Measurements from ENCODE around the gene HOXC9. TPM values are rescaled to one million over a fixed set of nuclear protein-coding genes. Genes with fewer than 3 reads are reported as not detected.

Gene HOXC9
- total RNA-seq, 1 donor from 2014 or later: not detected

DNA sequence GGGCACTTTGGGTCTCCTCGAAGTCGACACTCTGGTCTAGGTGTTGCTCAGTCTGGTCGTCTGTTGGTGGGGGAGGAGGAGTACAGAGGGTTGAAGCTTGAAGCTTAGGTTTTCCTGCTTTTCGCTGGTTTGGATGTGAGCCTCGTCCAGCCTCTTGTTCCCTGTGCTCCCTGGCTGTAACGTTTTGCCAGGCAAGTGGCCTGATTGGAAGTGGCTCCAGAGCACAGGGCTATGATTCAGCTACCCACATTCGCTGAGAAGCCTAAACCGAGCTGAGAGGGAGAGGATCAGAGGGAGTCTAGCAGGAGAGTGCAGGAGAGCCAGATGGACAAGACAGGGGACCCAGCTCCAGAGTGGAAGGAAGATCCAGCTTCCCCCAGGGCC lies 8.9 kb upstream of the HOXC9 start:
- Histone ChIP-seq H3K4me3 (no peak overlapping the region), H3K36me3 (no peaks in the 10 kb centered on the region), H3K4me1 (peaks cover 26% of the 10 kb centered on the region), H3K27ac (no peak overlapping the region), H3K9me3 (no peaks in the 10 kb centered on the region), H3K27me3 (peaks cover 33% of the 10 kb centered on the region)
- intact Hi-C loops (cut with DNase I): no loop called here
- TF ChIP-seq, protein P1, sequence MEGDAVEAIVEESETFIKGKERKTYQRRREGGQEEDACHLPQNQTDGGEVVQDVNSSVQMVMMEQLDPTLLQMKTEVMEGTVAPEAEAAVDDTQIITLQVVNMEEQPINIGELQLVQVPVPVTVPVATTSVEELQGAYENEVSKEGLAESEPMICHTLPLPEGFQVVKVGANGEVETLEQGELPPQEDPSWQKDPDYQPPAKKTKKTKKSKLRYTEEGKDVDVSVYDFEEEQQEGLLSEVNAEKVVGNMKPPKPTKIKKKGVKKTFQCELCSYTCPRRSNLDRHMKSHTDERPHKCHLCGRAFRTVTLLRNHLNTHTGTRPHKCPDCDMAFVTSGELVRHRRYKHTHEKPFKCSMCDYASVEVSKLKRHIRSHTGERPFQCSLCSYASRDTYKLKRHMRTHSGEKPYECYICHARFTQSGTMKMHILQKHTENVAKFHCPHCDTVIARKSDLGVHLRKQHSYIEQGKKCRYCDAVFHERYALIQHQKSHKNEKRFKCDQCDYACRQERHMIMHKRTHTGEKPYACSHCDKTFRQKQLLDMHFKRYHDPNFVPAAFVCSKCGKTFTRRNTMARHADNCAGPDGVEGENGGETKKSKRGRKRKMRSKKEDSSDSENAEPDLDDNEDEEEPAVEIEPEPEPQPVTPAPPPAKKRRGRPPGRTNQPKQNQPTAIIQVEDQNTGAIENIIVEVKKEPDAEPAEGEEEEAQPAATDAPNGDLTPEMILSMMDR (IDR thresholded peaks at IDR 0.05): no peak
- TF ChIP-seq POLR2AphosphoS5 (IDR thresholded peaks at IDR 0.05; ENCODE audit: insufficient read depth in 1 of 2, low read depth in 1 of 2) (no peak), POLR2A (IDR thresholded peaks at IDR 0.05) (no peak)
- DNase-seq (ENCODE audit: extremely low spot score in 2 of 2): no peak

DNA sequence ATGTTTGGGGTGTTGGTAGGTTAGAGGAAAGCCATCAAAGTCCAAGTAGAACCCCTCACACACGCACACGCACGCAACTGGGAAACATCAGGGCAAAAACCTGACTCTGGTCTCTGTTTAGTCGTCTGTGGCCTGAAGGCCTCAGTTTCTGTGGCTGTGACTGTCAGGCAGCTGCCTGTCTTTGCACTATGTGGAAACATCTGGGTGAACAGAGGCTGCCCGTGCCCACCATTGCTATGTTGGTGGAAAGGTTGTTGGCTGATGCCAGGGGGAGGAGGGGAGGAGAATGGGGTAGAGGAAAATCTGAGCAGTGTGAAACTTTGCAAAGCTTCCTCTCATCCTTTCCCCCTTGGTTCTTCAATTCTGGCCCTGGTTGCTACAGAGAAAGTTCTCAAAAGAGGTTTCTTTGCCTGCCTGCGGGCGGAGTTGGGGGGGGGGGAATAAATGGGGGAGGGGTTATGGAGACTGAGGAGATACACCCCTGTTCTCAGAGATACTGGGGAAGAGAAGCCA lies 7.5 kb upstream of the HOXC9 start:
- Histone ChIP-seq H3K9me3 (no peaks in the 10 kb centered on the region), H3K4me1 (peaks cover 24% of the 10 kb centered on the region), H3K4me3 (no peak overlapping the region), H3K27ac (no peak overlapping the region), H3K27me3 (peaks cover 38% of the 10 kb centered on the region), H3K36me3 (no peaks in the 10 kb centered on the region)
- TF ChIP-seq, protein P1 (IDR thresholded peaks at IDR 0.05): no peak
- no peak for TF ChIP-seq POLR2AphosphoS5 (IDR thresholded peaks at IDR 0.05; ENCODE audit: insufficient read depth in 1 of 2, low read depth in 1 of 2)
- TF ChIP-seq POLR2A (IDR thresholded peaks at IDR 0.05): no peak
- no peak for DNase-seq (ENCODE audit: extremely low spot score in 2 of 2)
- intact Hi-C loops (cut with DNase I): no loop called here

DNA sequence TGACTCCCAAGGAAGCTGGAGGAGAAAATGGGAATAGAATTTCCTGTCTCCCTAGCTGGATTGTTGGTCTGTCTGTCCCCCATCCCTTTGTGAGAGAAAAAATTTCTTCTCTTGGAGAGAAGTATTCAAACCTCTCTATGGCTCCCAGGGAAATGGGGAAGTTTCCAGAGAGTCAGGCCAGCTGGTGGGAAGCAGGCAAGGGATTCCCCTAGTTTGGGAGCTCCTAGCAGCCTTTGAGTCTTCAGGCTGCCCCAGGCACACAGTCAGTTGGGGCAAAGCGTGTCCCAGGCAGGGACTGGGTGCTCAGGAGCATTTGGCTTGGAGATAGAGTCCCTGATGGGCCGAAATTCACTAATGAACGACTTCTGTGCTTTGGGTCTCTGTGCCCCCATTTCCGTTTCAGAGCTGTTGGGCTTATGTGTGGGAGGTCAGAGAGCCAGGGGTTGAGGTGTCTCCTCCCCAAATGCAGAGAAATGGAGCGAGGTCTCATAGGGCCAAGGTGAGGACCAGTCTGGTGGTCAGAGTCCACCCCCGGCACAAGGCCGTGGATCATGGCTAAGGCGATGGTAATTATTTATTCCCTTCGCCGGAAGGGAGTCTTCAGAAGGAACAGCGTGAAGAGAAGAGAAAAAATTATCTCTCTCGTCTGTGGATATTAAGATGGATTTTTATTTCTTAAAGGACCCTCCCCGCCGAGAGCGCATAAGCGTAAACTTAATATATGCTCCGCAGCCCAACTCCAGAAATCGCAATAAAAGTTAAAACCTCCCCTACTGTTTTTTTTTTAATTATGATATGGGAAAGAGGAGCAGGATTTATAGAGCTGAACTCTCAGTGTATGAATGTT lies 6.6 kb upstream of the HOXC9 start:
- Histone ChIP-seq H3K27ac (no peak overlapping the region), H3K4me1 (peaks cover 24% of the 10 kb centered on the region), H3K36me3 (no peaks in the 10 kb centered on the region), H3K9me3 (no peaks in the 10 kb centered on the region), H3K4me3 (no peak overlapping the region), H3K27me3 (peaks cover 42% of the 10 kb centered on the region)
- TF ChIP-seq, protein P1 (IDR thresholded peaks at IDR 0.05): no peak
- TF ChIP-seq POLR2A (IDR thresholded peaks at IDR 0.05) (no peak), POLR2AphosphoS5 (IDR thresholded peaks at IDR 0.05; ENCODE audit: insufficient read depth in 1 of 2, low read depth in 1 of 2) (no peak)
- intact Hi-C loops (cut with DNase I): no loop called here
- DNase-seq (ENCODE audit: extremely low spot score in 2 of 2): no peak

DNA sequence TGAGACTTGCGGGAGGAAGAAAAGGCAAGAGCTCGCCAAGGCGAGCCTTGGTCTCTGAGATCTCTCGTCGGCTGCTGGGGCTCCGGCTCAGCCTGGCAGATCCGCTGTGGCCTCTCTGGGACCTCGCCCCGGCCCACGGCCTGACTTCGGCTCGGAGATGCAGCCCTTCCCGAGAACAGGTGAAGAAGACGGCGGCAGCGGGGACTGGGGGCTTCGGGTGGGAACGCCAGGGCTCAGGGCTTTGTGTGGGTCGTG lies 6.0 kb upstream of the HOXC9 start:
- peak overlapping the region in 1 of 2 donors; percentile 51 for H3K4me3 ChIP-seq

More for the DNA sequence above, 6.0 kb upstream of the HOXC9 start:
- no peak for TF ChIP-seq POLR2AphosphoS5 (IDR thresholded peaks at IDR 0.05; ENCODE audit: insufficient read depth in 1 of 2, low read depth in 1 of 2)
- TF ChIP-seq, protein P1 (IDR thresholded peaks at IDR 0.05): no peak
- TF ChIP-seq POLR2A (IDR thresholded peaks at IDR 0.05): no peak
- no peak for DNase-seq (ENCODE audit: extremely low spot score in 2 of 2)
- Histone ChIP-seq H3K36me3 (no peaks in the 10 kb centered on the region), H3K27ac (no peak overlapping the region), H3K9me3 (no peaks in the 10 kb centered on the region), H3K4me1 (peaks cover 24% of the 10 kb centered on the region), H3K27me3 (peaks cover 43% of the 10 kb centered on the region)
- intact Hi-C loops (cut with DNase I): no loop called here
